A673 (cell line): Measurements from ENCODE around the gene PLA2G12A. TPM values are rescaled to one million over a fixed set of nuclear protein-coding genes. Genes with fewer than 3 reads are reported as not detected.

Experiments
- BruUV-seq: library from RNA; stranded (reverse); fragments of 400-500 nt; replicated peaks from 2 replicates; lab custom pipeline; 2021; lab: Mats Ljungman, UMichigan
- CTCF ChIA-PET: fragments of 300-600 bp; sonication (Branson Sonifier 250); formaldehyde crosslinking; loops from one replicate; lab custom pipeline; 2022; ENCODE audit warnings: antibody characterized with exemption; lab: Charles Lee
- POLR2A ChIA-PET: fragments of 300-600 bp; sonication (Branson Sonifier 250); formaldehyde crosslinking; loops from one replicate; lab custom pipeline; 2022; ENCODE audit warnings: antibody characterized with exemption; ENCODE audit not compliant: low non-redundant PET; lab: Charles Lee
- DNase-seq: peaks from one replicate; pipeline ENCODE4 v3.0.0-alpha.2; 2015; ENCODE audit warnings: low spot score
- H3K27ac ChIP-seq: fragments of 200-600 bp; sonication (generic); 2 replicates; pipeline ENCODE4 v1.5.1; 2016; ENCODE audit warnings: mixed run types, low read depth, mild to moderate bottlenecking, mixed read lengths, antibody characterized with exemption, low read length; ENCODE audit not compliant: poor library complexity, severe bottlenecking
- H3K27me3 ChIP-seq: fragments of 200-600 bp; sonication (generic); replicated peaks from 2 replicates; pipeline ENCODE4 v1.6.1; 2017; ENCODE audit warnings: mixed run types, low read depth, mild to moderate bottlenecking, mixed read lengths, antibody characterized with exemption, low read length; ENCODE audit not compliant: insufficient read depth, poor library complexity
- H3K36me3 ChIP-seq: fragments of 200-600 bp; sonication (generic); 2 replicates; pipeline ENCODE4 v1.6.1; 2016; ENCODE audit warnings: mixed run types, mild to moderate bottlenecking, mixed read lengths, antibody characterized with exemption, low read length; ENCODE audit not compliant: insufficient read depth, poor library complexity, severe bottlenecking
- H3K4me1 ChIP-seq: fragments of 200-600 bp; sonication (generic); 2 replicates; pipeline ENCODE4 v1.6.1; 2017; ENCODE audit warnings: mixed run types, mild to moderate bottlenecking, mixed read lengths, antibody characterized with exemption, low read length; ENCODE audit not compliant: insufficient read depth, poor library complexity, severe bottlenecking
- H3K4me3 ChIP-seq: fragments of 200-600 bp; sonication (generic); 2 replicates; pipeline ENCODE4 v1.5.1; 2016; ENCODE audit warnings: low read depth, mixed run types, mild to moderate bottlenecking, mixed read lengths, low read length; ENCODE audit not compliant: poor library complexity, severe bottlenecking
- H3K9me3 ChIP-seq: fragments of 200-600 bp; sonication (generic); 2 replicates; pipeline ENCODE4 v1.6.1; 2016; ENCODE audit warnings: mixed run types, low read depth, mild to moderate bottlenecking, mixed read lengths, antibody characterized with exemption, low read length; ENCODE audit not compliant: poor library complexity, severe bottlenecking
- EZH2 ChIP-seq: fragments of 200-600 bp; sonication (generic); IDR thresholded peaks from 2 replicates; pipeline ENCODE4 v1.6.1; 2017; ENCODE audit warnings: borderline replicate concordance, low read depth, mild to moderate bottlenecking, mixed read lengths, antibody characterized with exemption, low read length; ENCODE audit not compliant: poor library complexity, severe bottlenecking
- intact Hi-C: fragments of 100-400 bp; cut with micrococcal nuclease; formaldehyde crosslinking; loops from one replicate; pipeline ENCODE4 v1.10.0; 2022; ENCODE audit not compliant: unreplicated experiment
- total RNA-seq: library from RNA; stranded (reverse); gene quantifications from 2 replicates; pipeline ENCODE4 v1.2.3, GENCODE V29; 2021
- TF ChIP-seq, protein P1 (sequence below): fragments of 300-800, 200-600 bp; sonication (generic); conservative IDR thresholded peaks from 2 replicates; pipeline ENCODE4 v1.5.1; 2017; ENCODE audit warnings: low read depth, mild to moderate bottlenecking, antibody characterized with exemption, low read length, moderate library complexity, mixed read lengths

PLA2G12A gene
- total RNA-seq, 1 experiment from 2014 or later, result 34.5 TPM

DNA sequence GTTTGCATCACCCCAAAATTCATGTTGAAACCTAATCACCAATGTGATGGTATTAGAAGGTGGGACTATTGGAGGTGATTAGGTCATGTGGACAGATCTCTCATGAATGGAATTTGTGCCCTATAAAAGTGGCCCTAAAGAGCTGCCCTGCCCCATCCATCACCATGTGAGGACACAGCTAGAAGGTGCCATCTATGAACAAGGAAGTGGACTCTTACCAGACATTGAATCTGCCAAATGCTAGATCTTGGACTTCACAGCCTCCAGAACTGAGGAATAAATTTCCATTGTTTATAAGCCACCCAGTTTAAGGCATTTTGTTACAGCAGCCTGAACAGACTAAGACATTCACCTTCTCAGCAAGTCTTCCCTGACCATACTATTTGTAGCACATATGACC is 7.5 kb downstream of the PLA2G12A start:
- CTCF ChIA-PET, result no interaction called here
- no TSS peak for BruUV-seq
- H3K27ac ChIP-seq, result no peak overlapping the region

DNA sequence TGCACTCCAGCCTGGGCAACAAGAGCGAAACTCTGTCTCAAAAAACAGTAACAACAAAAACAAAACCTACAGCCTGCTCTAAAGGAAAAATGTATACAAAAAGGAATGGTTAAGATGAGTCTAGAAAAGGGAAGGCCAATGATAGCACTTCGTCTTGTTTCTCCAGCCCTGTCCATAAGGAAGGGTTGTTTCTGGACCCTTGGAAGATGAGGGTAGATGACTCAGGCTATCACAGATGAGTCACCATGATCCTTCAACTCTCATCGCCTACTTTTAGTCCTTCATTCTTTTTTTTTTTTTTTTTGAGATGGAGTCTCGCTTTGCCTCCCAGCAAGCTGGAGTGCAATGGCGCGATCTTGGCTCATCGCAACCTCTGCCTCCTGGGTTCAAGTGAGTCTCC is 8.8 kb downstream of the PLA2G12A start:
- Histone ChIP-seq H3K27ac (no peak overlapping the region), H3K4me1 (no peaks in the 10 kb centered on the region), H3K4me3 (no peak overlapping the region), H3K36me3 (no peaks in the 10 kb centered on the region), H3K9me3 (no peaks in the 10 kb centered on the region), H3K27me3 (no peaks in the 10 kb centered on the region)
- TF ChIP-seq EZH2, result no peak
- TF ChIP-seq, protein P1, sequence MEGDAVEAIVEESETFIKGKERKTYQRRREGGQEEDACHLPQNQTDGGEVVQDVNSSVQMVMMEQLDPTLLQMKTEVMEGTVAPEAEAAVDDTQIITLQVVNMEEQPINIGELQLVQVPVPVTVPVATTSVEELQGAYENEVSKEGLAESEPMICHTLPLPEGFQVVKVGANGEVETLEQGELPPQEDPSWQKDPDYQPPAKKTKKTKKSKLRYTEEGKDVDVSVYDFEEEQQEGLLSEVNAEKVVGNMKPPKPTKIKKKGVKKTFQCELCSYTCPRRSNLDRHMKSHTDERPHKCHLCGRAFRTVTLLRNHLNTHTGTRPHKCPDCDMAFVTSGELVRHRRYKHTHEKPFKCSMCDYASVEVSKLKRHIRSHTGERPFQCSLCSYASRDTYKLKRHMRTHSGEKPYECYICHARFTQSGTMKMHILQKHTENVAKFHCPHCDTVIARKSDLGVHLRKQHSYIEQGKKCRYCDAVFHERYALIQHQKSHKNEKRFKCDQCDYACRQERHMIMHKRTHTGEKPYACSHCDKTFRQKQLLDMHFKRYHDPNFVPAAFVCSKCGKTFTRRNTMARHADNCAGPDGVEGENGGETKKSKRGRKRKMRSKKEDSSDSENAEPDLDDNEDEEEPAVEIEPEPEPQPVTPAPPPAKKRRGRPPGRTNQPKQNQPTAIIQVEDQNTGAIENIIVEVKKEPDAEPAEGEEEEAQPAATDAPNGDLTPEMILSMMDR, result no peak
- ChIA-PET POLR2A (no interaction called here), CTCF (no interaction called here)
- intact Hi-C loops, result no loop called here
- no peak for DNase-seq
- BruUV-seq, result no TSS peak

More for the DNA sequence above, 7.5 kb downstream of the PLA2G12A start:
- POLR2A ChIA-PET, result no interaction called here
- DNase-seq, result no peak
- Histone ChIP-seq H3K4me1 (no peaks in the 10 kb centered on the region), H3K27me3 (no peaks in the 10 kb centered on the region), H3K36me3 (no peaks in the 10 kb centered on the region), H3K4me3 (no peak overlapping the region), H3K9me3 (no peaks in the 10 kb centered on the region)
- intact Hi-C loops, result no loop called here
- TF ChIP-seq, protein P1, result no peak
- TF ChIP-seq EZH2, result no peak

DNA sequence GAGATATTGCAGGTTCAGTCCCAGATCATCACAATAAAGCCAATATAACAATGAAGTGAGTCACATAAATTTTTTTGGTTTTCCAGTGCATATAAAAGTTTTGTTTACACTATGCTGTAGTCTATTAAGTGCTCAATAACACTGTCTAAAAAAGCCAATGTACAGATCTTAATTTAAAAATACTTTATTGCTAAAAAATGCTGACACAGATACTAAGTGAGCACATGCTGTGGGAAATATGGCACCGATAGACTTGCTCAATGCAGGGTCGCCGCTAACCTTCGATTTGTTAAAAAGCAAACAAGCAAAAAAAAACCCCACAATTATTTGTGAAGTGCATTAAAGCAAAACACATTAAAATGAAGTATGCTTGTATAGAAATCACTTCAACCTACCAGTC is 10.3 kb downstream of the PLA2G12A start:
- H3K9me3 ChIP-seq, result no peaks in the 10 kb centered on the region
- no TSS peak for BruUV-seq
- no peak for TF ChIP-seq EZH2
- TF ChIP-seq, protein P1, result no peak
- ChIA-PET POLR2A (no interaction called here), CTCF (no interaction called here)
- no peaks in the 10 kb centered on the region for H3K4me1 ChIP-seq
- H3K36me3 ChIP-seq, result no peaks in the 10 kb centered on the region
- no peaks in the 10 kb centered on the region for H3K27me3 ChIP-seq
- intact Hi-C loops, result no loop called here
- no peak overlapping the region for H3K27ac ChIP-seq
- DNase-seq, result no peak
- H3K4me3 ChIP-seq, result no peak overlapping the region
